Measurements from ENCODE around the gene RUSC2.
"Not testable (repeated sequence)": the region's sequence is repeated elsewhere in the genome, so short reads cannot be mapped to it uniquely, and the experiment has no call there.

Gene RUSC2

DNA sequence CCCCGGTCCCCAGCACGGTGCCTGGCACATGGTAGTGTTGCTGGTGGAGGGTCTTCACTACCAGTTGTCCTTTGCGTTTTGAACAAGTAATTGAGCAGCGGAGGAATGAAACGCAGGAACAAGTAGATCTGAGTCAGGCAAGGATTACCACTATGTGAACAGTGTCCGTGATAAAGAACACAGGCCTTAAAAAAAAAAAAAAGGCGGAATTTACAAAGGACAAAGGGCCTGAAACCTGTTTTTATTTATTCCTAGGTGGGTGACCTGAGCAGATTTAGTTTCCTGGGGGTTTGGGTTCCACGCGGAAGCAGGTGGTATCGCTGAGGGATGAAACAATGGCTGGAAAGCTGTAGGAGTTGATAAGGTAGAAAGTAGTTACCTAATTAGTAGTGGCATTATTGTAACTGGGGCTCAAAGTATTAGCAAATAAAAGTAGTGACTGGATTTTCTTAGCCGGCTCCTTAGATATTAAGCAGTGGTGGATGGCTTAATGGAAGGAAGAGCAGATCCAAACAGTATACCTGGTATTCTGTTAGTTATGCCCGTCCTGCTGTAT lies 1.1 kb downstream of the RUSC2 start:
- DNase-seq (ENCODE audit: low read depth, low spot score), result no peak

DNA sequence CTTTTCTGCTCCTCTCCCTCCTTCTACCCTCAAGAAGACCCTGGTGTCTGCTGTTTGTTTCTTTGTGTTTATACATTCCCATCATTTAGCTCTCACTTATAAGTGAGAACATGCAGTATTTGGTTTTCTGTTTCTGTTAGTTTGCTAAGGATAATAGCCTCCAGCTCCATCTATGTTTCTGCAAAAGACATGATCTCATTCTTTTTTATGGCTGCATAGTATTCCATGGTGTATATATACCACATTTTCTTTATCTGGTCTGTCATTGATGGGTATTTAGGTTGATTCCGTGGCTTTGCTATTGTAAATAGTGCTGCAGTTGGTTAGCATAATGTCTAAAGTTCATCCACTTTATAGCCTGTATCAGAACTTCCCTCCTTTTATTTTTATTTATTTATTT lies 3.2 kb downstream of the RUSC2 start:
- DNase-seq (ENCODE audit: low read depth, low spot score), result not testable (repeated sequence)

DNA sequence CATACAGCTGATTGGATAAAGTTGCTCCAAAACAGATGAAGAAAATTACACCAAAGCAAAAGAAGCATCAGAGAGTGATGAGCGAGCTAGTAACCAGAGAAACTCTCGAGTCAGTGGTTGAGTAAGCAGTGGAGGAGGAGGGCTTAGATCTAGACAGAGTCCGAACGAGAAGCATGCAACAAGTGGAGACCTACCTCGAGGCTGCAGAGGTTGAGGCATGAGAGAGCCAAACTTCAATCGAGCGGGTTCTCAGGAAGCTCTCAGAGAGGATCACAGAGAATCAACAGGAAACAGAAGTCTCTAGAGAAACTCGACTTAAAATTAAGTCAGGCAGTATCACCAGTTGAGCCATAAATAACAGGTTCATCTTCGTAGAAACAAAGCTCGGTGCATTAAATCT lies 6.1 kb downstream of the RUSC2 start:
- no peak for DNase-seq (ENCODE audit: low read depth, low spot score)

DNA sequence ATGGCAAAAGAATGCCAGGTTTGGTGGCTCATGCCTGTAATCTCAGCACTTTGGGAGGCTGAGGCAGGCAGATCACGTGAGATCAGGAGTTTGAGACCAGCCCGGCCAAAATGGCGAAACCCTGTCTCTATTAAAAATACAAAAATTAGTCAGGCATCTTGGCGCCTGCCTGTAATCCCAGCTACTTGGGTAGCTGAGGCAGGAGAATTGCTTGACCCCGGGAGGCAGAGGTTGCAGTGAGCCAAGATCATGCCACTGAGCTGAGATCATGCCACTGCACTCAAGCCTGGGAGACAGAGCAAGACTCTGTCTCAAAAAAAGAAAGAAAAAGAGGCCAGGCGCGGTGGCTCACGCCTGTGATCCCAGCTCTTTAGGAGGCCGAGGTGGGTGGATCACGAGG lies 8.3 kb downstream of the RUSC2 start:
- DNase-seq (ENCODE audit: low read depth, low spot score), result not testable (repeated sequence)

DNA sequence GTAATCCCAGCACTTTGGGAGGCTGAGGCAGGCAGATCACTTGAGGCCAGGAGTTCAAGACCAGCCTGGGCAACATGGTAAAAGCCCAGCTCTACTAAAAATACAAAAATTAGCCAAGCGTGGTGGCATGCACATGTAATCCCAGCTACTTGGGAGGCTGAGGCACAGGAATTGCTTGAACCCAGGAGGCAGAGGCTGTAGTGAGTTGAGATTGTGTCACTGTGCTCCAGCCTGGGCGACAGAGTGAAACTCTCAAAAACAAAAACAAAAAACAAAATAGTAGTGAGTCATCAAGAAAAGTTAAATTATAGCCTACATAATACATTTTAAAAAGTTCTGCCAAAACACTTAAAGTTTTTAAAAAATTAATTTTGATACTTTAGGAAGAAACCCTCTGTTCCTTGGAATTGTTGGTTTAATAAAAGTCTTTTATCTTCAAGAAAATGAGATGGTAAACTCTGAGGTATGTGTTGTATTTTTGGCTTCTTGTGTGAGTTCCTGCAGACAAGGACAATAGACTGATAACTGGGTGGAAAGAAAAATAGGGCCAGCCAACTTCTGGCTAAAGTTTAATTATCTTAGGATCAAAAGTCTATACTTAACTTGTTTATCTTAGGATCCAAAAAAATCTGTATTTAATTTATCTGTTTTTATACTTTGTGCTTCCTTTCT lies 9.3 kb downstream of the RUSC2 start:
- no peak for DNase-seq (ENCODE audit: low read depth, low spot score)

DNA sequence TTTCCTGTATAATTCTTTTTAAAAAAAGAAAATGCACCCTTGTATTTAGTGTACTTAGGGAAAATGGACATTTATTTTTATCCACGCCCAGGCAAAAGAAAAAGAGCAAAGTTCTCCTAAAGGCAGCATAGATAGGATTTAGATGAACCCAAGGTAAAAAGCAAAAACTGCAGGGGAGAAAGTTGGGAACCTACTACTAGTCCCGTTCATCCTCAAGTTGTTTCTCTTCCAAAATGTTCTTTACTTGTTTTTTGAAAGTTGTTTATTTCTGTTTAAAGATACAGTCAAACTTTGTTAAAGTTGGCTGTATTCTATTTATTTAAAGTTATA lies 9.8 kb downstream of the RUSC2 start:
- DNase-seq (ENCODE audit: low read depth, low spot score), result no peak

DNA sequence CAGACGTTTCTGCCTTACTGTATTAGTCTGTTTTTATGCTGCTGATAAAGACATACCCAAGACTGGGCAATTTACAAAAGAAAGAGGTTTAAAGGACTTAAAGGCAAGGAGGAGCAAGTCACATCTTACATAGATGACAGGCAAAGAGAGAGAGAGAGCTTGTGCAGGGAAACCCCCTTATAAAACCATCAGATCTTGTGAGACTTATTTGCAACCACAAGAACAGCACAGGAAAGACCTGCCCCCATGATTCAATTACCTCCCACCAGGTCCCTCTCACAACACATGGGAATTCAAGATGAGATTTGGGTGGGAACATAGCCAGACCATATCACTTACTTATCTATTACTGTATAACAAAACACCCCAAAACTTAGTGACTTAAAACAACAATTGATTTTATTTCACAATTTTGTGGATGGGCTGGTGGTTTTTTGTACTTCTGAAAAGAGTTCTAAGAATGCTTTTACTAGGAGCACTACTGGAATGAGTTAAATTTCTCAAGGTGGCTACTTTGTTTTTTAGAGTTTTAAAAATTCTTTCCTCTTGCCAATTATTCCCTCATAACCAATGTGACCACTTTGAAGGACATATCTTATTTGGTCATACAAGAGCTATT lies 10.3 kb downstream of the RUSC2 start:
- no peak for DNase-seq (ENCODE audit: low read depth, low spot score)

DNA sequence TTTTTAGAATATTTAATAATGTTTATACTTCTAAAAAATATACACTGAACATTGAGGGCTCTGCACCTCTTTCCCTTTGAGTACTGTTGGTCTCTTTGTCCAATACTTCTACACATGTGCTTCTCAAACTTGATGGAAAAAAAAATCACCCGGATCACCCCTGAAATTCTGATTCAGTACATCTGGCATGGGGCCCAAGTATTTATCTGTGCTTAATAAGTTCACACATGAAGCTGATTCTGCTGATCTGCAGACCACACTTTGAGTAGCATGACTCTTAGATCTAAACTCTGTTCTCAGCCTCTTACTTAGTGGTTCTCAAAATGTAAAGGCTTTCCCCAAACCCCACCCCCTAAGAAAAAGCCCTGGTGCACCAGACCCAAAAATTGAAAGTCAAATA lies 12.0 kb downstream of the RUSC2 start:
- no peak for DNase-seq (ENCODE audit: low read depth, low spot score)

DNA sequence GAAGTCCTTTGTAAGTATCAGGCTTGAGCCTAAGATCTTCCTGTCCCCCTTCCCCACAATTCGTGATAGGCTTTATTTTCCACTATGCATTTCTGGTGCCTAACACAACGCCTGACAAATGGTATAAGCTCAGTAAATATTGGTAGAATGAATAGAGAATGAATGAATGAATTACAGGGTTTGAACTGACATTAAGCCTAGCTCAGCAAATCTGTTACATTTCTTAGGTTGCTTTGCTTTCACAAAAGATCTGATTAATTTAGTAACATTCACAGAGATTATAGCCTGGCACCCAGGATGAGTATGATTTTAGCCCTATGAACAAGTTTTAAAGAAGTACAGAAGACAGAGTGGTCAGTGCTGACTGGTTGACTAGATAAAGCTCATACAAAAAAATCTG lies 16.4 kb downstream of the RUSC2 start:
- no peak for DNase-seq (ENCODE audit: low read depth, low spot score)

DNA sequence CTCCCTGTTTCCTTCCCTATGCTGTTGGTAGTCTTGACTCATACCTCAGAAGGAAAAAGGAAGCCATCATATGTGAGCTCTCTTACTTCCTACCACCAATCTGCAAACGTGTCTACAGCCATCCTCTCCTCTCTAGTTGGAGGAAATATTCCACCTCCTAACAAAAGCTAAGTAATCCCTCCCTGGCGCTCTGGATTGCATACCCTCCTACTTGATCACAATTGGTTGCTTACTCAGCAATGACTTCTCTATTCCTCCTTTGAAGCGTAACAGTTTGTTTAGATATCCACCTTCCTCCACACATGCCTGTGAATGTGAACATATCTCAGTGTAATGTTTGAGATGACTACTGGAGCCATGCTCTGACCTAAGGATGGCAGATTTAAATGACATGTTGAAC lies 18.2 kb downstream of the RUSC2 start:
- DNase-seq (ENCODE audit: low read depth, low spot score), result no peak

DNA sequence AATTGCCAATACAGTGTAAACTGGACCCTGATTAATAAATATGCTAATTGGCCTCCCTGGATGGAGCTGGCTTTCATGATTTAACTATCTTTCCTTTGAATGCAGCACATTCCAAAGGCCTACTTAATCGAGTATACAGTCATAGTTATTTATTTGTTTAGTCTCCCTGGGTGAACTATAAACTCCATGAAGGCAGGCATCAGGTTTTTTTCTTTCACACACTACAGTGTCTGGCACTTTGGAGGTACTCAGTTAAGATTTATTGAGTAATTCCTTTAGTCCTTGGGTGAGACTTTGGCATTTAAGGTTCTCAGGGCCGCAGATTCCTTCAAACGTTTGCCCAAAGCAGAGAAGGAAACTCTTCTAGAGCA lies 20.5 kb downstream of the RUSC2 start:
- DNase-seq (ENCODE audit: low read depth, low spot score), result no peak

DNA sequence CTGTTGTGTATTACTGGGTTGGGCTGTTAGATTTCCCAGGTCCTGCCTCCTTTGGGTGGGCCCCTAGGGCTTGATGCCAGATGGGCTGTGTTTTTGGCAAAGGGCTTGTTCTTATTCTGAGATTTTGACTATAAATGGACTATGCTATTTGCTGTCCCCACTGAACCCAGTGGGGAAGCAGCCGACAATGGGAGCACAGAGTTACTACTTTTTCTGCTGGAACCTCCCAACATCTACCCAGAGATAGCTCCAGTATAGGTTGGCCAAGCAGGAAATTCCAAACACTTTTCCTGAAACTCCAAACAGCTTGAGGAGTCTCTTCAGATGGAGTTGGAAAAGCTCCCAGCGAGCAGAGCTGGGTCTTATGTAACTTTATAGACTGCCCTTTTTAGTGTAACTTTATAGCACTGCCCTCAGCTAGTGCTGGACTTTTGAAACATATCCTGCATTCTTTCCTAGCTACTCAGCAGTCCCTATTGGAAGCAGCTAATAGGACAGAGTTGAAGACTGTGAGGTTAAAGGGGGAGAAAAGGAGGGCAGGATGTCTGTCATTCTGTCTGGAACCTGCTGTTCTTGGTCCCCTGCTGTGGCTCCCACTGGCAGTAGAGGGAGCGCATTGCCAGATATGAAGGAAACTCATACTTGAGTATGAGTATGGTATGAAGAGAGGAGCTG lies 21.0 kb downstream of the RUSC2 start:
- no peak for DNase-seq (ENCODE audit: low read depth, low spot score)

DNA sequence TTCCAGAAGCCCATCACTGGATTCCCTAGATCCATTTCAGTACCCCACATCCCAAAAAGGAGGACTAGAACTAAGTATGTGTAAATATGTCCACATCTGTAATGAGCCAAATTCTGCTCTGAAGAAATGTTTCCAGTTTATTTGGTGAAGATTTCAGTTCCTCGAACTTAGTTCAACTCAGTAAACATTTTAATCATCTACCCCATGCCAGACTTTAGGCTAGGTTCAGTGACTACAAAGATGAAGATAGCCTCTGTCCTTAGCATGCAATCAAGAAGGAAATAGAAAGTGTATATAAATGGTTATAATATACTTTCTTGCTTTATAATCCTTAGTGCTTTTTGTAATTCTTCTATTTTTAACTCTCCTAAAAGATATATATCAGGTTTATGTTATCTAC lies 21.5 kb downstream of the RUSC2 start:
- no peak for DNase-seq (ENCODE audit: low read depth, low spot score)

DNA sequence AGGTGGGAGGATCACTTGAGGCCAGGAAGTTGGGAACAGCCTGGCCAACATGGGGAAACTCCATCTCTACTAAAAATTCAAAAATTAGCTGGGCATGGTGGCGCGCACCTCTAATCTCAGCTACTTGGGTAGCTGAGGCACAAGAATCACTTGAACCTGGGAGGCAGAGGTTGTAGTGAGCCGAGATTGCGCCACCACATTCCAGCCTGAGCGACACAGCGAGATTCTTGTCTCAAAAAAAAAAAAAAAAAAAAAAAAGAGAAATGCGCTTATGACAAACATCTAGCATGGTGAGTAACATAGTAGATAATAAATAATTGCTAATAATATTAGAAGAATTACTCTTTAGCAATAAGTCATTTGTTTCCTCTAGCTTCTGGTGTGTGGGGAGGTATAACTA lies 25.9 kb downstream of the RUSC2 start:
- DNase-seq (ENCODE audit: low read depth, low spot score), result no peak

DNA sequence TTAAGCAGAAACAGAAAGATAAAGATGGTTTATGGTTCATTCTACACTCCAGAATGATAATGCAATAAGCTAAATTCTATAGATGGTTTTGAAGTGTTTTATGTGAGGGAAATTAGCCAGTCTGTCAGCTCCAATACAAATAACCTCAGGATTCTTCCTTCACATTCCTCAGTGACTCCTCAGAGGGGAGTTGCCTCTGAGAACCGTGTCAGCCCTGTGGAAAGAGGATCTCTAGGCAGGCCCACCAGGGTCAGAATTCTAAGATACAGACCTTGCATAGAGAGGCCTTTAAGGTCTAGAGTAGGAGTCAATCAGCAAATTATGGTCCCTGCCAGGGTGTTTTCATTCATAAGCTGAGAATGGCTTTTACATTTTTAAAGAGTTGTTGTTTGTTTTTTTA lies 26.6 kb downstream of the RUSC2 start:
- DNase-seq (ENCODE audit: low read depth, low spot score), result no peak

DNA sequence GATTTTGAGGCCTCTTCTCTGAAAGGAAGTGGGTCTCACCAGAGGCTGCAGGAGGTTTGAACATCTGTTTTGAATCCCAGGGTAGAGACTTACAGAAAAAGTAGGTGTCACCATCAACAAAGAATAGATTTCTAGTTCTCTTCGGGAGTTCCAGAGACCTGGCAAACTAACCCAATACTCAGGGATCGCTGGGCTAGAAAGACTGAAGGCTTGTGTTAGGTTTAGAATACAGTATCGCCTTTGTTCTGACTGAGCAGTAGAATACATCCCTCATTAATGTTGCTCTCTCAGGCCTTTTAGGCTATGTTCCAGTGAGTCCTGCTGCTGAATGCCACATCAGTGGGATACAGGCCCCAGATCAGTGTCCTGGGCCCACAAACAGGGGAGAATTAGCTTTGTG lies 27.2 kb downstream of the RUSC2 start:
- DNase-seq (ENCODE audit: low read depth, low spot score), result no peak

DNA sequence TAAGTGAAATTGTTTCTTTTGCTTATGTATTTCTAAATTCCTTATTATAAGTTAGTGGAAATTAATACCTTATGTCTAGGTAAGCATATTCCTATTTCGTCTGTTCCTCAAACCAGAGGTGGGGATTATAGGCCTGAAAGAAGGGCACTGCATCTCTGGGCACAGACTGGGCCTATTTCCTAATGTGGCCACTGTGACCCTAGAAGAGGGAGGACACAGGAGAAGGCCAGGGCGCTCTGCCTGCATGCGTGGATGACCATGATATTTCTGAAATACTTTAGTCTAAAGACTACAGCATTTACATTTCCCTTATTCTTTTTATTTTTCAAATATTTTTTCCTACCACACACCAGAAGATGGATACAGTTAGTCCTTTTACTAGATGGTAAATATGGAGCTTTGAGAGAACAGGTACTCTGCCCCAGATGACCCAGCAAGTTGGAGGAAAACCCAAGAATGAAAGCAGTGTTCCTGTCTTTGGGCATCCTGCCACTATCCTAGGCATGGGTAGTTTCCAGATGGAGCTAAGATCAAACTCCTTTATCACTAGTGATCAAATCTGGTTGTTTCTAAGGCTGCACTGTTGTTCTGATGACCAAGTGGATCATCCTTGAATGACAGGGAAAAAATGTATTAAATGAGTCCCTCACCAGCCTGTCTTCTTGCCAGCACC lies 27.8 kb downstream of the RUSC2 start:
- DNase-seq (ENCODE audit: low read depth, low spot score), result no peak

DNA sequence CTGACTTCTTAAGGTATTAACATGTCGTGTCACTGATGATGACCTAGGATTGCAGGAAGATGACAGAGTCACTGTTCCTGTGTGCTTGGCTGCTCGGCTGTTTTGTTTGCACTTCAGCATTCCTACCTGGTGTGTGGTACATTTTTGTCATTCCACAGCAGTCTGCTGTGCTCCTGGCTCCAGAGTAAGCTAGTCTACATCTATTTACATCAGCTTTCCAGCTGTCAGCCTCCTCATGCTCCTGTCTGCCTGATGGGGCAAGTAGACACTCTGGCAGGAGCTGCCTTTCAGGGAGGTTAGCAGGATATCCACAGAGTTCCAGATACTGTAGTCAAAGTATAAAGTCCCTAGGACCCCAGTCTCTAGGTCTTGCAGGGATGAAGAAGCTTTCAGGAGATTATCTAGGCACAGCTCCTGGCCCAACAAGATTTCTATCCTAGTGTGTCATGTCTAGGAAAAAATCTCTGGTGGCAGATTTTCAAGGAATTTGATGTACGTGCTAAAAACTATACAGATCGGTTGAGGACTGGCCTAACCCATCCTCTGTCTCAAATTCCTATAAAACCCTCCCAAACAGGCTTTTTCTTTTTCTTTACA lies 28.4 kb downstream of the RUSC2 start:
- DNase-seq (ENCODE audit: low read depth, low spot score), result peak; percentile 91

DNA sequence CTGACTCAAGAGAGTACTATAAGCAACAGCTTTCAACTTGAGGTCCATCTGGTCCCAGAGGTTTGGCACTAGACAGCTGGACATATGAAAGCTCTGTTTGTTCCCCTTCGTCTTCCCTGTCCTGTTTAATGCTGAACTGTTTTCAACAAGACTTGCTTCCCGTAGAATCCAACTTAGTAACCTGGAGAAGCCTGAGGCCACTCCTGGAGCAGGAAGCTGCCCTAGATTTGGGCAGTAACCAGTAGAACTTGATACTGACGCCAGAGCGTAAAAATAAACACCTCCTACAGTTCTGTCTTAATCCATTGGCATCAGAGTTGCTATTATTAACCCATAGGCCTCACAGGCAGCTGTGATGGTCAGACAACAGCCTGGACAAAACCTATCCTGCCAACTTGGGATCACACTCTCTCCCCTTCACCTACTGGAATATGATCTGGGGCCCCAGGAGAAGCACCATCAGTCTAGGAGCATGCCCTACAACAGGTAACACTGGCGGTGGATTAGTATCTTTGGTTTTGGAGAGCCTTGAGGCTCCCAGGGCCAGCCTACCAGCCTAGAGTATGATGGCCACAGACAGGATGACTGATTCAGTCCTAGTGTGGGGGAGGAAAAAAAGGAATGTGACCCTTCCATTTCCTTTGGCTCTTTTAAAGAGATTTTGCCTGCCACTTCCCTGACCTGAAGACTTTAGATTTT lies 29.2 kb downstream of the RUSC2 start:
- DNase-seq (ENCODE audit: low read depth, low spot score), result no peak

DNA sequence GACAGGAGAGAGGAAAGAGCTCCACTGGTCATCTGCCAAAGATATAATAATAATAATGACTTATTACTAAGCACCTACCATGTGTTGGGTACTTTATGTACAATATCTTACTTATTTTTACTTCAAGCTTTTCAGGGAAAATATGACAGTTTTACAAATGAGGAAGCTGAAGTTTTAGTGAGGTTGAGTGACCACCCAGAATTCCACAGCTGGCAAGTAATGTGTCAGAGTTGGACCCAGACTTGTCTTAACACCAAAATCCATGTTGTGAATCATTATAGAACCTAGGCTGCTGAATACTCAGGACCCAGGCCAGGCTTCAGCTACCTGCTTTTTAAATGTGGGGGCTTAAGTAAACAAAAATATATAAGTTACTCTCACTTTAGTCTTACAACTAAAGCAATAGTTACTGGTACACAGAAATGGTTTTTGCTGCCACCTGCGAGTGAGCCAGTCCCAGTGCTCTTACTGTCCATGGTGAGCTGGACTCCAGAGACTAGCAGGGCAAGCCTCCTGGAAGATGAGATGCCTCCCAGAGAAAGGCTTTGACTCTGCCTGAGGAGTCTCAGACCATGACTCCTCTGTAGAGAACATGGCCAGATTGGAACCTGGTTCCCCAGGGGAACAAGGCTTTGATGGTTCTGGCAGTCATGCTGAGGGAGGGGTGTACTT lies 29.9 kb downstream of the RUSC2 start:
- DNase-seq (ENCODE audit: low read depth, low spot score), result no peak

DNA sequence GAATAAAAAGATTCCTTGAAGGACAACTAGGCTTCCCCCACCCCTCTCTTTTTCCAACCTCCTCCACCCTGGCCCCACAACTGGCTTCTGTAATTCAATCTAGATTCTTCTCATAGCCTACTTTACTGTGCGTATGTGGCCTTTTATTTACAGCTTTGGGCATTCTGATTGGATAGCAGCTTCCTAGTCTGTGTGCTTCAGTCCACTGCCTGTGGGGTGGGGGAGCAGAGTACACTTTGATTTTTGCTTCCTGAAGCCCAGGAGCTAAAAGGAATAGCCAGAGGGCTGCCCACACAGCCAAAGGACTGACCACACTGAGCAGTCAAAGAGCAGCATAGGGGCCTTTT lies 30.4 kb downstream of the RUSC2 start:
- DNase-seq (ENCODE audit: low read depth, low spot score), result no peak
